Prostate gland (tissue), 2 donors: Measurements from ENCODE around the gene ADAM10. TPM values are rescaled to one million over a fixed set of nuclear protein-coding genes. Genes with fewer than 3 reads are reported as not detected.
A peak's percentile ranks its signal among the peaks of the same experiment; 100 is the strongest.

Experiments
- DNase-seq: peaks from one replicate; pipeline ENCODE4 v3.0.0-alpha.2; 2019; ENCODE audit warnings: low spot score
- H3K27ac ChIP-seq, 2 donors: fragments of 200-600 bp; sonication (generic); 2 replicates each; pipeline ENCODE4 v1.5.1; 2017 to 2019
- H3K27me3 ChIP-seq: fragments of 200-600 bp; sonication (generic); replicated peaks from 2 replicates; pipeline ENCODE4 v1.5.1; 2019; ENCODE audit not compliant: insufficient read depth
- H3K36me3 ChIP-seq, 2 donors: fragments of 200-600 bp; sonication (generic); 1 replicate in 1 of 2; 2 replicates in 1 of 2; pipeline versions ENCODE4 v1.5.1 to v1.8.1; 2017 to 2019
- H3K4me1 ChIP-seq: fragments of 200-600 bp; sonication (generic); replicated peaks from 2 replicates; pipeline ENCODE4 v1.5.1; 2019
- H3K4me3 ChIP-seq, 2 donors: fragments of 200-600 bp; sonication (generic); 2 replicates each; pipeline ENCODE4 v1.5.1; 2017 to 2019
- H3K9me3 ChIP-seq: fragments of 200-600 bp; sonication (generic); 2 replicates; pipeline ENCODE4 v1.5.1; 2017
- POLR2A ChIP-seq: fragments of 450-650 bp; IDR thresholded peaks from one replicate; pipeline ENCODE4 v1.6.1; 2016; ENCODE audit warnings: antibody characterized with exemption, mild to moderate bottlenecking
- POLR2AphosphoS5 ChIP-seq: sonication (generic); formaldehyde crosslinking; IDR thresholded peaks from one replicate; pipeline ENCODE4 v1.6.1; 2017; ENCODE audit warnings: antibody characterized with exemption
- WGBS: methylation state at CpG from one replicate; pipeline ENCODE4 v1.1.5; 2018; 5-methylcytosine and 5-hydroxymethylcytosine counted together
- intact Hi-C: fragments of 100-400 bp; cut with DNase I; formaldehyde crosslinking; loops from one replicate; pipeline ENCODE4 v1.14.2; 2022
- total RNA-seq, 2 donors: library from RNA; depleted of rRNA; stranded (reverse); fragments of >200 nt; gene quantifications; one replicate each; pipeline ENCODE4 v1.1.0, GENCODE V29; 2016
- TF ChIP-seq, protein P1 (sequence below), 4 experiments: fragments of 200-600 bp in 2 of 4; fragments of 450-650 bp in 2 of 4; sonication (generic) in 2 of 4; IDR thresholded peaks; 1 replicate in 3 of 4; 2 replicates in 1 of 4; pipeline ENCODE4 v1.5.1; 2016 to 2019; ENCODE audit warnings: antibody characterized with exemption in 4 of 4, mild to moderate bottlenecking in 2 of 4, moderate library complexity in 2 of 4

ADAM10 gene
- total RNA-seq, 2 donors from 2014 or later: 74.4 to 95.0 TPM

DNA sequence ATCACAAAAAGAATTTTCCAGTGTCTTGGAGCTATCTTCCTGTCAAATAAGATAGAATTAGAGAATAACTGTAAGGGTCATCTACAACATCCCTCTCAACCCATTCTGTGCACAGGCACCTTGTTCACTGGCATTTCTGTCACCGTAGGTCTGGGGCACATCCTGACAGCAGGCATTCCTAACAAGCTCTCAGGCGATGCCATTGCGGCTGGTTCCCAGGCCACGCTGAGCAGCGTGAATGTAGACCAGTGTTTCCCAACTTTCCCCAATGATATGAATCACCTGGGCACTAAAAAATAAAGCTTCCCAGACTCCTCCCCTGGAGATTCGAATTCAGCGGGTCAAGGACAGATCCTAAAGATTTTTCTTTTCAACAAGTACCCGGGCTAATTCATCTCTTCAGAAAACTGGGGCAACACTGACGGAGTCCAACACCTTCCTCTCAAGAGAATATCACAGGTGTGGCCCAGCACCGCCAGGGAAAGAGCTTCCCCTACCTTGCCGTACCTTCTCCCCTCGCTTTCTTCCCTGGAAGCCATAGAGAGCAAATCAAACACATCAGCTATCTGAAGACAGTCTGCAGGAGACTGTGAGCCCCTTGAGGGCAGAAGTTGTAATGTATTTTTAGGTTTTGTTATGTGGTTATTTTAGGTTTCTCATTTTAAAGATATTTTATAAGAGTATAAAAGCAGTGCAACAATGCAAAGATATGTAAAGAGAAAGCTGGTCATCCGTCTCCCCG is 174.3 kb downstream of the ADAM10 start:
- H3K4me1 ChIP-seq: no peaks in the 10 kb centered on the region
- H3K4me3 ChIP-seq: no peak overlapping the region
- intact Hi-C loops: no loop called here
- H3K27ac ChIP-seq: no peak overlapping the region
- TF ChIP-seq, protein P1, sequence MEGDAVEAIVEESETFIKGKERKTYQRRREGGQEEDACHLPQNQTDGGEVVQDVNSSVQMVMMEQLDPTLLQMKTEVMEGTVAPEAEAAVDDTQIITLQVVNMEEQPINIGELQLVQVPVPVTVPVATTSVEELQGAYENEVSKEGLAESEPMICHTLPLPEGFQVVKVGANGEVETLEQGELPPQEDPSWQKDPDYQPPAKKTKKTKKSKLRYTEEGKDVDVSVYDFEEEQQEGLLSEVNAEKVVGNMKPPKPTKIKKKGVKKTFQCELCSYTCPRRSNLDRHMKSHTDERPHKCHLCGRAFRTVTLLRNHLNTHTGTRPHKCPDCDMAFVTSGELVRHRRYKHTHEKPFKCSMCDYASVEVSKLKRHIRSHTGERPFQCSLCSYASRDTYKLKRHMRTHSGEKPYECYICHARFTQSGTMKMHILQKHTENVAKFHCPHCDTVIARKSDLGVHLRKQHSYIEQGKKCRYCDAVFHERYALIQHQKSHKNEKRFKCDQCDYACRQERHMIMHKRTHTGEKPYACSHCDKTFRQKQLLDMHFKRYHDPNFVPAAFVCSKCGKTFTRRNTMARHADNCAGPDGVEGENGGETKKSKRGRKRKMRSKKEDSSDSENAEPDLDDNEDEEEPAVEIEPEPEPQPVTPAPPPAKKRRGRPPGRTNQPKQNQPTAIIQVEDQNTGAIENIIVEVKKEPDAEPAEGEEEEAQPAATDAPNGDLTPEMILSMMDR (IDR thresholded peaks at IDR 0.05): no peak
- TF ChIP-seq POLR2AphosphoS5 (no peak), POLR2A (no peak)
- WGBS: 93% methylated on average over 14 of the region's 14 CpGs
- no peaks in the 10 kb centered on the region for H3K36me3 ChIP-seq
- no peaks in the 10 kb centered on the region for H3K27me3 ChIP-seq
- H3K9me3 ChIP-seq: no peaks in the 10 kb centered on the region
- no peak for DNase-seq

DNA sequence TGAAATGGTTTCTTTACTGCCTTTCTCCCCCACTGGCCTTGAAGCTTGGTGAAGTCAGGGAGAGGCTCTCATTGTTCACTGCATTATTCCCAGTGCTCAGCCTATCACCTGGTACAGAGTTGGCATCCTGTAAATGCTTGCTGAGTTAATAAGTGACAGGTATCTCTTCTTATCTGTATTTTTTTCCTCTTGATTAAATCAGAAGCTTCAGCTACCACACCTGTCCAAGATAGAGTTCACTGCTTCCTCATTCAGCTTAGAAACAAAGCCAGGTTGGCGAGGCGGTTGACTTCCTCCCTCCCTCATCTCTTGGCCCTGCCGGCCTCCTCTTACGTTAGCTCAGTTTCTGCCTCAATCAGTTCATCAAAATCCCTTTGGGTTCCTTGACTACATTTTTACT is 174.9 kb downstream of the ADAM10 start:
- Histone ChIP-seq H3K27ac (no peak overlapping the region), H3K4me1 (no peaks in the 10 kb centered on the region), H3K9me3 (no peaks in the 10 kb centered on the region), H3K36me3 (no peaks in the 10 kb centered on the region), H3K27me3 (no peaks in the 10 kb centered on the region), H3K4me3 (no peak overlapping the region)
- intact Hi-C loops: no loop called here
- DNase-seq: peak; percentile 28
- WGBS: 37% methylated on average over 4 of the region's 4 CpGs
- peak; percentile 49 for TF ChIP-seq POLR2AphosphoS5
- TF ChIP-seq, protein P1 (IDR thresholded peaks at IDR 0.05): no peak

DNA sequence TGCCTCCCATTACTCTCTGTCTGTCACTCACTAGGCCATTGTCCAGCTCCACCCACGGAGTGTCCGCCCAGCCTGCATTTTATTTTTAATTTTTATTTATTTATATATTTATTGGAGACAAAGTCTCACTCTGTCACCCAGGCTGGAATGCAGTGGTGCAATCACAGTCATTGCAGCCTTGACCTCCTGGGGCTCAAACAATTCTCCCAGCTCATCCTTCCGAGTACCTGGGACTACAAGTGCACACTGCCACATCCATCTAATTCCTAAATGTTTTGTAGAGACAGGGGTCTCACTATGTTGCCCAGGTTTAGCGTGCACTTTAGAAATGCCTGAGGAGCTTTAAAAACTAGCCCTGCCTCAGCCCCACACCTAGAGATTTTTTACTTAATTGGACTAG is 176.2 kb downstream of the ADAM10 start:
- DNase-seq: no peak
- Histone ChIP-seq H3K4me3 (no peak overlapping the region), H3K27me3 (no peaks in the 10 kb centered on the region), H3K36me3 (no peaks in the 10 kb centered on the region), H3K9me3 (no peaks in the 10 kb centered on the region), H3K4me1 (no peaks in the 10 kb centered on the region), H3K27ac (no peak overlapping the region)
- intact Hi-C loops: no loop called here
- no peak for TF ChIP-seq POLR2AphosphoS5
- TF ChIP-seq, protein P1 (IDR thresholded peaks at IDR 0.05): no peak
- TF ChIP-seq POLR2A: no peak
- 94% methylated on average over 4 of the region's 4 CpGs for WGBS

DNA sequence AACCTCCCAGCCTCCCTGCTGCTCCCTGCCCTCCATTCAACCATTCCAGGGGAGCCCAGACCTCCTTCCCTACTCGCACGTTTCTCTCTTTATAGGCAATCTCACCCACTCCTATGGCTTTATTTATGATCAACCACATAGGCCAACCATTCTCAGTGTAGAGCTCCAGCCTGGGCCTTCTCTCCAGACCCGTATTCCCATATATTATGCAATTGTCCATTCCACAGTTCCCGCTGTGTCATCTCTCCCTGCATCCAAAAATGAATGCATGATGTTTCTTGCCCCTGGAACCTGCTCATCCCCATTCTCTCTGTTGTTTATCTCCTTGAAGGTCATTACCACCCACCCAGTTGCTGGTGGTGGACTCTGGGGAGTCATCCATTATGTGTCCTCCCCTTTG is 177.0 kb downstream of the ADAM10 start:
- no peaks in the 10 kb centered on the region for H3K36me3 ChIP-seq
- intact Hi-C loops: no loop called here
- H3K4me1 ChIP-seq: no peaks in the 10 kb centered on the region
- no peak overlapping the region for H3K4me3 ChIP-seq
- WGBS: 97% methylated on average over 4 of the region's 4 CpGs
- TF ChIP-seq POLR2AphosphoS5 (no peak), POLR2A (no peak)
- TF ChIP-seq, protein P1 (IDR thresholded peaks at IDR 0.05): no peak
- no peaks in the 10 kb centered on the region for H3K27me3 ChIP-seq
- no peaks in the 10 kb centered on the region for H3K9me3 ChIP-seq
- no peak for DNase-seq
- no peak overlapping the region for H3K27ac ChIP-seq

DNA sequence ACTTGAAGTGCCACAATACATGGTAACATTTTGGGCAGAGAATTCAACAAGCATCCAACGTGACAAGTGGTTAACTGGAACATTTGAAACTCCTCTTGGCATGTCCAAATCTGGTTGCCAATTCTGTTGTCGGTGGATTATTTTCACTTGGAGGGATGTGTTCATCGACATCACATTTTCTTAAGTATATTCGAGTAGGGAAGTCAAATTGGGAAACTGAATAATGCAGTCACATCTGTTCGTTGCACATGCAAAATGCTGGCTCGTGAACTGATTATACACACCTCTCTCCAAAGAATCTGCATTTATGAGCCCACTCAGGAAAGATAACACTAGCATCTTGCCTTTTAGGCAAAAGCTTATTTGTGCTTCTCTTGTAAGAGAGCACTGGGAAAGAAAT is 178.0 kb downstream of the ADAM10 start:
- TF ChIP-seq, protein P1 (IDR thresholded peaks at IDR 0.05): no peak
- TF ChIP-seq POLR2AphosphoS5: no peak
- TF ChIP-seq POLR2A: no peak
- Histone ChIP-seq H3K9me3 (no peaks in the 10 kb centered on the region), H3K27me3 (no peaks in the 10 kb centered on the region), H3K36me3 (no peaks in the 10 kb centered on the region), H3K4me3 (no peak overlapping the region), H3K4me1 (no peaks in the 10 kb centered on the region), H3K27ac (no peak overlapping the region)
- DNase-seq: no peak
- 87% methylated on average over 6 of the region's 6 CpGs for WGBS
- intact Hi-C loops: no loop called here
